Fibroblast of gingiva (primary cell): Measurements from ENCODE around the gene SRSF4.
"Not testable (repeated sequence)": the region's sequence is repeated elsewhere in the genome, so short reads cannot be mapped to it uniquely, and the experiment has no call there.

Experiments used
- DNase-seq: peaks from one replicate; pipeline ENCODE4 v3.0.0-alpha.2; 2011; ENCODE audit warnings: low read depth

SRSF4 gene

GRCh38 chr1:29181413-29182225 lies at the start of gene SRSF4:
SRSF4 (minus strand) TSS chr1:29181900; CDS start chr1:29181752, 148 bp downstream.
- DNase-seq = peak; percentile 99

GRCh38 chr1:29230553-29231378 lies 49.1 kb upstream of the SRSF4 start, which contains the start of gene MECR:
MECR (minus strand) TSS chr1:29230934; CDS start chr1:29230906, 28 bp downstream.
- peak; percentile 89 for DNase-seq

GRCh38 chr1:29230204-29230552 lies 48.5 kb upstream of the SRSF4 start:
- DNase-seq = no peak

- no peak for DNase-seq
These were observed 45.8 kb upstream of the SRSF4 start for GRCh38 chr1:29227511-29227910.

- DNase-seq = no peak
These were observed 43.7 kb upstream of the SRSF4 start for GRCh38 chr1:29225361-29225760.

GRCh38 chr1:29224356-29224837 lies 42.7 kb upstream of the SRSF4 start:
- DNase-seq = no peak

GRCh38 chr1:29223521-29223920 lies 41.8 kb upstream of the SRSF4 start:
- no peak for DNase-seq

- no peak for DNase-seq
These were observed 41.0 kb upstream of the SRSF4 start for GRCh38 chr1:29222686-29223085.

GRCh38 chr1:29222260-29222659 lies 40.6 kb upstream of the SRSF4 start:
- DNase-seq = not testable (repeated sequence)

- no peak for DNase-seq
These were observed 39.6 kb upstream of the SRSF4 start for GRCh38 chr1:29221296-29221695.

- peak; percentile 63 for DNase-seq
These were observed 36.5 kb upstream of the SRSF4 start for GRCh38 chr1:29218223-29218622.

GRCh38 chr1:29217633-29218032 lies 35.9 kb upstream of the SRSF4 start:
- no peak for DNase-seq

GRCh38 chr1:29213055-29213454 lies 31.4 kb upstream of the SRSF4 start:
- no peak for DNase-seq

GRCh38 chr1:29211086-29212030 lies 29.7 kb upstream of the SRSF4 start:
- DNase-seq = peak; percentile 79

- DNase-seq = no peak
These were observed 28.8 kb upstream of the SRSF4 start for GRCh38 chr1:29210278-29211085.

- no peak for DNase-seq
These were observed 27.5 kb upstream of the SRSF4 start for GRCh38 chr1:29209173-29209572.

GRCh38 chr1:29208442-29208841 lies 26.7 kb upstream of the SRSF4 start:
- DNase-seq = no peak

GRCh38 chr1:29202584-29203340 lies 21.1 kb upstream of the SRSF4 start:
- peak; percentile 95 for DNase-seq

GRCh38 chr1:29202053-29202452 lies 20.4 kb upstream of the SRSF4 start:
- no peak for DNase-seq

GRCh38 chr1:29201595-29202051 lies 19.9 kb upstream of the SRSF4 start:
- no peak for DNase-seq
